DLD1 (cell line): ENCODE data around the gene E4F1.
"Not testable (repeated sequence)": the region's sequence is repeated elsewhere in the genome, so short reads cannot be mapped to it uniquely, and the experiment has no call there.

ENCODE experiments used
- in situ Hi-C: cut with HindIII; loops from 2 replicates; pipeline ENCODE4 v1.10.0; 2017; ENCODE audit warnings: low sequenced_read_pairs

Gene E4F1

GRCh38 chr16:2240331-2240730 lies 16.9 kb downstream of the E4F1 start:
- in situ Hi-C loops, result not testable (repeated sequence)

- in situ Hi-C loops, result no loop called here
These were observed 19.2 kb downstream of the E4F1 start for GRCh38 chr16:2242598-2242997.

GRCh38 chr16:2243031-2243528 lies 19.7 kb downstream of the E4F1 start:
- in situ Hi-C loops, result no loop called here

- in situ Hi-C loops, result no loop called here
These were observed 20.4 kb downstream of the E4F1 start for GRCh38 chr16:2243781-2244180.

- in situ Hi-C loops, result no loop called here
These were observed 20.9 kb downstream of the E4F1 start for GRCh38 chr16:2244301-2244700.

- in situ Hi-C loops, result no loop called here
These were observed 21.8 kb downstream of the E4F1 start for GRCh38 chr16:2244926-2245795.

GRCh38 chr16:2246301-2246885 lies 23.0 kb downstream of the E4F1 start:
- in situ Hi-C loops, result no loop called here

- in situ Hi-C loops, result no loop called here
These were observed 27.4 kb downstream of the E4F1 start for GRCh38 chr16:2250652-2251295.

- in situ Hi-C loops, result no loop called here
These were observed 28.1 kb downstream of the E4F1 start, which contains the start of gene ECI1 for GRCh38 chr16:2251296-2252111. Gene ECI1, minus strand, starts transcription at chr16:2251587. Its CDS starts 21 bp downstream, at chr16:2251566.

GRCh38 chr16:2252806-2253148 lies 29.4 kb downstream of the E4F1 start:
- in situ Hi-C loops, result no loop called here

- in situ Hi-C loops, result no loop called here
These were observed 29.9 kb downstream of the E4F1 start for GRCh38 chr16:2253293-2253692.

- in situ Hi-C loops, result no loop called here
These were observed 33.2 kb downstream of the E4F1 start for GRCh38 chr16:2256531-2257140.

- in situ Hi-C loops, result no loop called here
These were observed 34.3 kb downstream of the E4F1 start for GRCh38 chr16:2257726-2258125.

- in situ Hi-C loops, result not testable (repeated sequence)
These were observed 35.1 kb downstream of the E4F1 start for GRCh38 chr16:2258530-2258929.

- in situ Hi-C loops, result no loop called here
These were observed 36.9 kb downstream of the E4F1 start for GRCh38 chr16:2260250-2260649.

GRCh38 chr16:2263026-2263425 lies 39.6 kb downstream of the E4F1 start:
- in situ Hi-C loops, result not testable (repeated sequence)

GRCh38 chr16:2266887-2267286 lies 43.5 kb downstream of the E4F1 start:
- in situ Hi-C loops, result not testable (repeated sequence)

GRCh38 chr16:2267505-2267912 lies 44.1 kb downstream of the E4F1 start:
- in situ Hi-C loops, result not testable (repeated sequence)

- in situ Hi-C loops, result no loop called here
These were observed 44.7 kb downstream of the E4F1 start, which contains the start of gene RNPS1 for GRCh38 chr16:2267913-2268666. Gene RNPS1, minus strand, starts transcription at chr16:2268126. Its CDS starts 3,483 bp downstream, at chr16:2264643.

- in situ Hi-C loops, result no loop called here
These were observed 46.7 kb downstream of the E4F1 start for GRCh38 chr16:2270070-2270462.
